PC-3 (cell line): ENCODE data around the gene NKX2-3. TPM values are rescaled to one million over a fixed set of nuclear protein-coding genes. Genes with fewer than 3 reads are reported as not detected.

Experiments
- ATAC-seq: fragments of 200-7000 bp; cut with Tn5 transposase; 2 replicates; pipeline ENCODE4 v1.9.1; 2020; ENCODE audit warnings: mild to moderate bottlenecking, moderate library complexity
- BruUV-seq: library from RNA; stranded (reverse); fragments of 400-500 nt; replicated peaks from 2 replicates; lab custom pipeline; 2021; lab: Mats Ljungman, UMichigan
- CTCF ChIA-PET: fragments of 300-600 bp; sonication (Branson Sonifier 250); formaldehyde crosslinking; loops from one replicate; lab custom pipeline; 2022; ENCODE audit warnings: antibody characterized with exemption; lab: Charles Lee
- POLR2A ChIA-PET: fragments of 300-600 bp; sonication (Branson Sonifier 250); formaldehyde crosslinking; loops from one replicate; lab custom pipeline; 2022; ENCODE audit warnings: antibody characterized with exemption; ENCODE audit not compliant: unreplicated experiment; lab: Charles Lee
- DNase-seq: peaks from one replicate; pipeline ENCODE4 v3.0.0-alpha.2; 2015
- H2AFZ ChIP-seq: fragments of 300-600 bp; sonication (generic); 2 replicates; pipeline ENCODE4 v1.6.0; 2016; ENCODE audit warnings: antibody characterized with exemption, low read length
- H3F3A ChIP-seq: fragments of 300-600 bp; sonication (generic); one replicate; pipeline ENCODE4 v1.6.0; 2017; ENCODE audit warnings: antibody characterized with exemption, low read length, control low read depth, mild to moderate bottlenecking; ENCODE audit not compliant: unreplicated experiment
- H3K27ac ChIP-seq: fragments of 300-600 bp; sonication (generic); 2 replicates; pipeline ENCODE4 v1.5.1; 2016; ENCODE audit warnings: mild to moderate bottlenecking, low read length
- H3K27me3 ChIP-seq: fragments of 300-600 bp; sonication (generic); 2 replicates; pipeline ENCODE4 v1.6.1; 2016; ENCODE audit warnings: low read length, mixed read lengths
- H3K36me3 ChIP-seq: fragments of 300-600 bp; sonication (generic); 2 replicates; pipeline ENCODE4 v1.6.1; 2016; ENCODE audit warnings: low read depth, mixed run types, low read length, mixed read lengths
- H3K4me1 ChIP-seq: fragments of 300-600 bp; sonication (generic); 2 replicates; pipeline ENCODE4 v1.5.1; 2016; ENCODE audit warnings: low read length; ENCODE audit not compliant: insufficient read depth
- H3K4me2 ChIP-seq: fragments of 300-600 bp; sonication (generic); 2 replicates; pipeline ENCODE4 v1.6.0; 2016; ENCODE audit warnings: low read length
- H3K4me3 ChIP-seq: fragments of 300-600 bp; sonication (generic); 2 replicates; pipeline ENCODE4 v1.5.1; 2016; ENCODE audit warnings: mild to moderate bottlenecking, low read length, mixed read lengths
- H3K79me2 ChIP-seq: fragments of 300-600 bp; sonication (generic); 2 replicates; pipeline ENCODE4 v1.6.1; 2017; ENCODE audit warnings: low read length, mixed read lengths
- H3K9ac ChIP-seq: fragments of 300-600 bp; sonication (generic); 2 replicates; pipeline ENCODE4 v1.6.0; 2016; ENCODE audit warnings: mild to moderate bottlenecking, low read length
- H3K9me2 ChIP-seq: fragments of 300-600 bp; sonication (generic); replicated peaks from 2 replicates; pipeline ENCODE4 v1.6.1; 2016; ENCODE audit warnings: mixed run types, low read length, mixed read lengths
- H3K9me3 ChIP-seq: fragments of 300-600 bp; sonication (generic); 2 replicates; pipeline ENCODE4 v1.6.1; 2016; ENCODE audit warnings: low read length, mixed read lengths
- H4K20me1 ChIP-seq: fragments of 300-600 bp; sonication (generic); 2 replicates; pipeline ENCODE4 v1.6.1; 2016; ENCODE audit warnings: low read length, mixed read lengths
- CTCF ChIP-seq: fragments of 300-600 bp; sonication (generic); conservative IDR thresholded peaks from 2 replicates; pipeline ENCODE4 v1.5.1; 2017; ENCODE audit warnings: antibody characterized with exemption, low read depth, mild to moderate bottlenecking, low read length
- EZH2 ChIP-seq: fragments of 300-600 bp; sonication (generic); IDR thresholded peaks from one replicate; pipeline ENCODE4 v1.6.1; 2017; ENCODE audit warnings: antibody characterized with exemption, mild to moderate bottlenecking, low read length; ENCODE audit not compliant: unreplicated experiment
- EZH2phosphoT487 ChIP-seq: fragments of 300-600 bp; sonication (generic); IDR thresholded peaks from 2 replicates; pipeline ENCODE4 v1.6.1; 2018; ENCODE audit warnings: mild to moderate bottlenecking, antibody characterized with exemption, low read length, borderline replicate concordance
- intact Hi-C: fragments of 100-400 bp; cut with micrococcal nuclease; formaldehyde crosslinking; loops from 2 replicates; pipeline ENCODE4 v1.9.0; 2023
- total RNA-seq: library from RNA; depleted of rRNA; stranded (reverse); fragments of >200 nt; gene quantifications from 2 replicates; pipeline ENCODE4 v1.2.3, GENCODE V29; 2014

The NKX2-3 gene
- total RNA-seq, 1 experiment from 2014 or later = 0.07 TPM

DNA sequence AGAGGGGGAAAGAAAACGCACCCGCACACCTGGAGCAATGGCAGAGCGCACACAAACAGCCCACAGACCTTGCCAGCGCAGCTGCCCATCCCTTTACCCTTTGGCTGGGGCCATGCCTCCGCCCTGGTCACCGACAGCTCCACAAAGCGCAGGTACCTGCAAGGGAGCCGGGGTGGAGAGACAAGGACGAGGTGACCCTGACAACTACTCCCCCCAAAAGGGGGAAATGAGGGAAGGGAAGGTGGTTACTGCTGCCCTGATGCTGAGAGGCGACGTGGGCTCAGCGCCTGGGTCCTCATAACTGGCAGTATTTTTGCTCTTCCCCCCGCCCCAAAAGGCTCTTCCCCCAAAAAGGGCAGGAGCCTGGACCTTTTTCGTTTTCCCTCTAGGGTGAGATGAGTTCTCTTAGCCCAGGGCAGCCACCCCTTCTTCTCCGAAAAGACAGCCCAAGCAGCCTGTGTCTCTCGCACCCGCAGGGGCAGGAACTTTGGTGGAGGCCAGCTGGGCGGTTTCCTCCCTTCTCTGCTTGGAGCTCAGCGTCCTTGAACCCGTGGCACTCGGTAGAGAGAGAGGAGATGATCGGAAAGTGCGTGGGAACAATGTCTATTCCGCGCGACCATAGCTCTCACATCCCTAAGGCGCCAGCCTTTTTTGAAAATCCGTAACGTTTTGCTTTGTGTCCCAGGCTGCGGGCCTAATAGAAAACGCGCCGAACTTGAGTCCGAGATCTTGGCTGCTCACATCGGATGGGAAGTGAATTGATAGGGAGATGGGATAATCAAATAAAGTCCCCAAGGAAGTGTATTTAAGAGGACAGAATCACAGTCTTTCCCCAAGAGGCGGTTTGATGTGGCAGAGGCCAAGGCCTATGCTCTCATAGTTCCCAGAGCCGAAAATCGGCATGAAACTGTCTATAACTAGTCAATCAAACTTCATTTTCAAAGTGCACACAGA is 1.0 kb downstream of the NKX2-3 start:
- Histone ChIP-seq H3K9me2 (no peaks in the 10 kb centered on the region), H3K36me3 (no peaks in the 10 kb centered on the region), H2AFZ (no peak overlapping the region), H3F3A (no peaks in the 10 kb centered on the region), H3K79me2 (no peaks in the 10 kb centered on the region), H4K20me1 (no peaks in the 10 kb centered on the region; the same call in 1 of the 2 replicates), H3K9me3 (no peaks in the 10 kb centered on the region), H3K4me2 (peak overlapping the region; percentile 90; the same call in 1 of the 2 replicates), H3K4me1 (0 out of 2 replicates have a peak, but pooled peaks cover 5% of the 10 kb centered on the region), H3K4me3 (peak overlapping the region; percentile 62; the same call in 1 of the 2 replicates), H3K9ac (no peak overlapping the region), H3K27ac (no peak overlapping the region), H3K27me3 (peaks cover 66% of the 10 kb centered on the region)
- ChIA-PET CTCF (no interaction called here), POLR2A (no interaction called here)
- intact Hi-C loops = no loop called here
- no TSS peak for BruUV-seq
- ATAC-seq (no peak), DNase-seq (no peak)
- TF ChIP-seq CTCF = no peak
- no peak for TF ChIP-seq EZH2
- TF ChIP-seq EZH2phosphoT487 = no peak

GRCh38 chr10:99534450-99534938 is 1.8 kb downstream of the NKX2-3 start:
- BruUV-seq = no TSS peak
- ATAC-seq = no peak; the same call in 1 of the 2 replicates
- Histone ChIP-seq H3K9me2 (no peaks in the 10 kb centered on the region), H3K27me3 (peaks cover 61% of the 10 kb centered on the region), H3K4me1 (0 out of 2 replicates have a peak, but pooled peaks cover 5% of the 10 kb centered on the region), H3K36me3 (no peaks in the 10 kb centered on the region), H3K4me2 (peak overlapping the region; percentile 90), H3F3A (no peaks in the 10 kb centered on the region), H3K9ac (no peak overlapping the region), H3K9me3 (no peaks in the 10 kb centered on the region), H3K27ac (no peak overlapping the region), H2AFZ (peak overlapping the region; percentile 75), H3K4me3 (peak overlapping the region; percentile 68), H3K79me2 (no peaks in the 10 kb centered on the region), H4K20me1 (no peaks in the 10 kb centered on the region)
- DNase-seq = no peak
- ChIA-PET CTCF (no interaction called here), POLR2A (no interaction called here)
- intact Hi-C loops = no loop called here
- TF ChIP-seq CTCF (no peak), EZH2phosphoT487 (no peak), EZH2 (no peak)
